ENCODE results near the gene HOXD8. TPM values are rescaled to one million over a fixed set of nuclear protein-coding genes. Genes with fewer than 3 reads are reported as not detected.

HOXD8 gene
- total RNA-seq, 1 donor from 2014 or later, result 0.58 TPM

DNA sequence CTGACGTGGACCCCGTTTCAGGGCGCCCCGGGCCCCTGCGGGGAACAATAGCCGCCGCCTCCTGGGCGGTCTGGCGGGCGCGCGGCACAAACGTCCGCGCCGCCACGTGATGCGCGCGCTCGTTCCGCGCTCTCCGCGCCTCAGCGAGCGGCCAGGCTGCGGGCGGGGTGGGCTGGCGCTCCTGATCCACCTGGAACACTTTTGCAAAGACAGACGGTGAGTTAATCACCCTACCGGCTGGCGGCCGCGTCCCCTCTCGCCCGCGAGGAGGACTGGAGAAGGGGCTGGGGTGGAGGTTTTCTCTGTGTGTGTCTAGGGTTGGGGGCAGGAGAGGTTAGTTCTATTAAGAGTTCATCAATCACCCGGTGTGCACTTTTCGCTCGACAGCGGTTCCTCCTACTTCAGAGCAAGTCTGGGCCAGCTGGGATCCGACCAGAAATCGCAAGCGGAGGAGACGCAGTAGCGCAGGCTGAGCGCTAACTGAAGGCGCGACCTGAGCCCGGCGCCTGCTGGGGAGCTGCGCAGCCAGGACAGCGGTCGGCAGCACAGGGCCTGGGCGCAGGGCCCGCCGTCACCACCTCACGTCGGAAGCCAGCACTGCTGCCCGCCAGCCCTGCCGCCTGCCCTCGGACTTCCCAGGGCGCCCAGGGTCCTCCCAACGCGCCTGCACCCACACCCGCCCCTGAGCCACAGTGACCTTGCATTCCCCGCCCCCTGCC lies 48.7 kb downstream of the HOXD8 start:
- H3K4me3 Mint-ChIP-seq, result peak overlapping the region; percentile 63
- H3K9me3 Mint-ChIP-seq, result no peaks in the 10 kb centered on the region
- H3K4me1 Mint-ChIP-seq, result peaks cover 10% of the 10 kb centered on the region
- no peak overlapping the region for H3K27ac Mint-ChIP-seq
- peaks cover 2% of the 10 kb centered on the region for H3K36me3 Mint-ChIP-seq
- TF ChIP-seq, protein P1, sequence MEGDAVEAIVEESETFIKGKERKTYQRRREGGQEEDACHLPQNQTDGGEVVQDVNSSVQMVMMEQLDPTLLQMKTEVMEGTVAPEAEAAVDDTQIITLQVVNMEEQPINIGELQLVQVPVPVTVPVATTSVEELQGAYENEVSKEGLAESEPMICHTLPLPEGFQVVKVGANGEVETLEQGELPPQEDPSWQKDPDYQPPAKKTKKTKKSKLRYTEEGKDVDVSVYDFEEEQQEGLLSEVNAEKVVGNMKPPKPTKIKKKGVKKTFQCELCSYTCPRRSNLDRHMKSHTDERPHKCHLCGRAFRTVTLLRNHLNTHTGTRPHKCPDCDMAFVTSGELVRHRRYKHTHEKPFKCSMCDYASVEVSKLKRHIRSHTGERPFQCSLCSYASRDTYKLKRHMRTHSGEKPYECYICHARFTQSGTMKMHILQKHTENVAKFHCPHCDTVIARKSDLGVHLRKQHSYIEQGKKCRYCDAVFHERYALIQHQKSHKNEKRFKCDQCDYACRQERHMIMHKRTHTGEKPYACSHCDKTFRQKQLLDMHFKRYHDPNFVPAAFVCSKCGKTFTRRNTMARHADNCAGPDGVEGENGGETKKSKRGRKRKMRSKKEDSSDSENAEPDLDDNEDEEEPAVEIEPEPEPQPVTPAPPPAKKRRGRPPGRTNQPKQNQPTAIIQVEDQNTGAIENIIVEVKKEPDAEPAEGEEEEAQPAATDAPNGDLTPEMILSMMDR (IDR thresholded peaks at IDR 0.05; ENCODE audit: unreplicated experiment), result no peak
- H3K27me3 Mint-ChIP-seq (ENCODE audit: low read depth), result peaks cover 100% of the 10 kb centered on the region
- no peak for DNase-seq (ENCODE audit: low spot score in 2 of 2, unreplicated experiment in 2 of 2)

DNA sequence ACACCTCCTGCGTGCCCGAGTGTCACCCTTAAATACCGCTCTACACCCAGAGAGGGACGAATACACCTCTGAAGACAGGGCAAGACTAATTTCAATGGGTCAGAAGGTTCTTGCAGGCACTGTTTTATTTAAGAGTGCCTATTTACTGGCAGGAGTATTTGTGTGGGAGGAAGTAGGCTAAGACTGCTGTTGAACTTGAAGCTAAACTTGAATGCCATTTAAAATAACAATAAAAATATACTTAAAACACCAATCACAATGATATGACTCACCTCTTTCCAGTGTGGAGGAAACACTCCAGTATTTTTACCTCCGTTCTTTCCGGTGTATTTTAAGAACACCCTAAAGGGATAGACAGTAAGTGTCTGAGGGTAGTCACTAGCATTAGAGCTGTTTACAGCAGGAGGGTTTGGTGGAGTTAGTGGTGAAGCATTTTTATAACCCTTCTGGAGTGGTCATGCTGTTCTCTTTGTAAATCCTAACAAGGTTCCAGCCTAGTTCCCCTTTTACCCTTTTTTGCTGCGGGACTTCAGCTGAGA lies 49.3 kb downstream of the HOXD8 start:
- DNase-seq (ENCODE audit: low spot score in 2 of 2, unreplicated experiment in 2 of 2), result no peak
- H3K27ac Mint-ChIP-seq, result no peak overlapping the region
- H3K4me1 Mint-ChIP-seq, result peaks cover 10% of the 10 kb centered on the region
- TF ChIP-seq, protein P1 (IDR thresholded peaks at IDR 0.05; ENCODE audit: unreplicated experiment), result no peak
- no peaks in the 10 kb centered on the region for H3K9me3 Mint-ChIP-seq
- H3K4me3 Mint-ChIP-seq, result no peak overlapping the region
- H3K27me3 Mint-ChIP-seq (ENCODE audit: low read depth), result peaks cover 100% of the 10 kb centered on the region
- H3K36me3 Mint-ChIP-seq, result peaks cover 2% of the 10 kb centered on the region

- Mint-ChIP-seq H3K27me3 (ENCODE audit: low read depth) (peaks cover 99% of the 10 kb centered on the region), H3K9me3 (no peaks in the 10 kb centered on the region), H3K4me1 (peaks cover 2% of the 10 kb centered on the region), H3K27ac (no peak overlapping the region), H3K36me3 (peaks cover 2% of the 10 kb centered on the region), H3K4me3 (no peak overlapping the region)
- TF ChIP-seq, protein P1 (IDR thresholded peaks at IDR 0.05; ENCODE audit: unreplicated experiment), result no peak
- DNase-seq (ENCODE audit: low spot score in 2 of 2, unreplicated experiment in 2 of 2), result no peak
These were observed 52.0 kb downstream of the HOXD8 start for GRCh38 chr2:176181551-176181950.

Small RNAs within 50 kb of the gene (microRNA-seq; reads per million reads assigned to microRNA genes)
- 2,794 reads per million, percentile 87 among the genes with 10 or more reads in this experiment for gene MIR10B

Other genes with a start within 250 kb of the HOXD8 start
- gene LNPK, start 127.4 kb upstream of the HOXD8 start, total RNA-seq, result 29.4 to 31.7 TPM (median 30.2 TPM) in 3 replicates
- gene EVX2, start 45.7 kb upstream of the HOXD8 start, total RNA-seq, result 0.07 to 0.09 TPM in 2 of 3 replicates, not detected in the other
- 0.49 to 0.63 TPM (median 0.56 TPM) in 3 replicates for gene HOXD13, start 37.0 kb upstream of the HOXD8 start, total RNA-seq
- gene HOXD12, start 29.9 kb upstream of the HOXD8 start, total RNA-seq, result 0.27 to 0.40 TPM (median 0.27 TPM) in 3 replicates
- 1.9 to 3.0 TPM (median 2.2 TPM) in 3 replicates for gene HOXD11, start 22.4 kb upstream of the HOXD8 start, total RNA-seq
- gene HOXD10, start 12.9 kb upstream of the HOXD8 start, total RNA-seq, result 3.2 to 4.1 TPM (median 3.9 TPM) in 3 replicates
- gene HOXD9, start 7.0 kb upstream of the HOXD8 start, total RNA-seq, result 0.93 to 1.2 TPM (median 1.1 TPM) in 3 replicates
- gene HOXD4, start 21.8 kb downstream of the HOXD8 start, total RNA-seq, result 0.67 to 1.4 TPM (median 1.3 TPM) in 3 replicates
- gene HOXD3, start 27.6 kb downstream of the HOXD8 start, total RNA-seq, result 0.93 to 1.1 TPM (median 1.1 TPM) in 3 replicates
- not detected in 3 replicates for gene HOXD1, start 59.0 kb downstream of the HOXD8 start, total RNA-seq
- 28.8 to 33.2 TPM (median 29.9 TPM) in 3 replicates for gene MTX2, start 139.7 kb downstream of the HOXD8 start, total RNA-seq

Data from mesothelial cell of epicardium (in vitro differentiated cells).